T-helper 17 cell (primary cell): ENCODE data around the gene SEC22A. TPM values are rescaled to one million over a fixed set of nuclear protein-coding genes. Genes with fewer than 3 reads are reported as not detected.
A peak's percentile ranks its signal among the peaks of the same experiment; 100 is the strongest.

ENCODE experiments used
- ATAC-seq: fragments of 150-1000 bp; cut with Tn5 transposase; 2 replicates; pipeline ENCODE4 v1.10.0; 2021; ENCODE audit warnings: mild to moderate bottlenecking, moderate library complexity
- DNase-seq, 3 donors: peaks; one replicate each; pipeline versions ENCODE4 v3.0.0 to v3.0.0-alpha.2; 2020 to 2021
- H3K9me3 ChIP-seq: one replicate; pipeline ENCODE4 v1.7.0; 2013; ENCODE audit warnings: low read length, mild to moderate bottlenecking; ENCODE audit not compliant: control insufficient read depth, poor library complexity, severe bottlenecking
- H3K27ac Mint-ChIP-seq: one replicate; pipeline ENCODE4 v1.8.0; 2022; ENCODE audit warnings: mild to moderate bottlenecking, moderate library complexity, mixed read lengths
- H3K27me3 Mint-ChIP-seq: one replicate; pipeline ENCODE4 v1.8.0; 2022; ENCODE audit warnings: mixed read lengths
- H3K36me3 Mint-ChIP-seq: one replicate; pipeline ENCODE4 v1.8.0; 2022; ENCODE audit warnings: low read depth, mixed read lengths
- H3K4me1 Mint-ChIP-seq: one replicate; pipeline ENCODE4 v1.8.0; 2022; ENCODE audit warnings: mild to moderate bottlenecking, mixed read lengths
- H3K4me3 Mint-ChIP-seq: one replicate; pipeline ENCODE4 v1.8.0; 2022; ENCODE audit warnings: mild to moderate bottlenecking, moderate library complexity, mixed read lengths
- total RNA-seq, 4 donors: library from RNA in 2 of 4; stranded (reverse) in 2 of 4; gene quantifications; one replicate each; pipeline ENCODE4 v1.2.3 and lab custom pipeline; 2022 to 2026

The SEC22A gene
- total RNA-seq (10 to 100 TPM; 17.2 to 19.2 TPM), total RNA-seq (lab: John Stamatoyannopoulos, UW) (12.8 to 18.0 reads per million in 2 donors)

- no peaks in the 10 kb centered on the region for H3K9me3 ChIP-seq
- ATAC-seq = peak; percentile 96
- Mint-ChIP-seq H3K36me3 (no peaks in the 10 kb centered on the region), H3K4me3 (peak within 1 kb of the TSS; percentile 86), H3K27ac (peak within 1 kb of the TSS; percentile 96), H3K4me1 (peaks cover 9% of the 10 kb centered on the region), H3K27me3 (no peaks in the 10 kb centered on the region)
- peak; percentile 90 to 95 (median 92) for DNase-seq
These were observed at the start of gene SEC22A for GRCh38 chr3:123201557-123202427. TSS of gene SEC22A (plus strand) at chr3:123201943. CDS start at chr3:123209218, 7,275 bp downstream.

- no peaks in the 10 kb centered on the region for H3K27me3 Mint-ChIP-seq
- H3K4me1 Mint-ChIP-seq = peaks cover 2% of the 10 kb centered on the region
- H3K27ac Mint-ChIP-seq = peak overlapping the region; percentile 66
These were observed 49.1 kb upstream of the SEC22A start for GRCh38 chr3:123152687-123153086.

GRCh38 chr3:123153125-123154019 lies 48.4 kb upstream of the SEC22A start:
- Mint-ChIP-seq H3K36me3 (peaks cover 10% of the 10 kb centered on the region), H3K27ac (peak overlapping the region; percentile 66), H3K27me3 (no peaks in the 10 kb centered on the region), H3K4me3 (no peak overlapping the region), H3K4me1 (peaks cover 5% of the 10 kb centered on the region)
- ATAC-seq = no peak
- no peak for DNase-seq
- no peaks in the 10 kb centered on the region for H3K9me3 ChIP-seq

More at GRCh38 chr3:123152687-123153086, 49.1 kb upstream of the SEC22A start:
- ATAC-seq = no peak
- peaks cover 7% of the 10 kb centered on the region for H3K36me3 Mint-ChIP-seq
- no peaks in the 10 kb centered on the region for H3K9me3 ChIP-seq
- no peak overlapping the region for H3K4me3 Mint-ChIP-seq
- DNase-seq = no peak

GRCh38 chr3:123154020-123154985 lies 47.4 kb upstream of the SEC22A start:
- no peak overlapping the region for H3K4me3 Mint-ChIP-seq
- peaks cover 5% of the 10 kb centered on the region for H3K4me1 Mint-ChIP-seq
- no peaks in the 10 kb centered on the region for H3K27me3 Mint-ChIP-seq
- no peak overlapping the region for H3K27ac Mint-ChIP-seq
- peaks cover 8% of the 10 kb centered on the region for H3K36me3 Mint-ChIP-seq
- no peaks in the 10 kb centered on the region for H3K9me3 ChIP-seq
- DNase-seq (no peak), ATAC-seq (no peak)

GRCh38 chr3:123155471-123156011 lies 46.2 kb upstream of the SEC22A start:
- no peak overlapping the region for H3K4me3 Mint-ChIP-seq
- no peak for ATAC-seq
- peaks cover 5% of the 10 kb centered on the region for H3K4me1 Mint-ChIP-seq
- peaks cover 10% of the 10 kb centered on the region for H3K36me3 Mint-ChIP-seq
- no peak overlapping the region for H3K27ac Mint-ChIP-seq
- no peak for DNase-seq
- H3K9me3 ChIP-seq = no peaks in the 10 kb centered on the region
- H3K27me3 Mint-ChIP-seq = no peaks in the 10 kb centered on the region

GRCh38 chr3:123156276-123156995 lies 45.3 kb upstream of the SEC22A start:
- no peak overlapping the region for H3K27ac Mint-ChIP-seq
- DNase-seq (no peak), ATAC-seq (no peak)
- H3K4me3 Mint-ChIP-seq = no peak overlapping the region
- H3K36me3 Mint-ChIP-seq = peaks cover 10% of the 10 kb centered on the region
- peaks cover 3% of the 10 kb centered on the region for H3K4me1 Mint-ChIP-seq
- no peaks in the 10 kb centered on the region for H3K27me3 Mint-ChIP-seq
- no peaks in the 10 kb centered on the region for H3K9me3 ChIP-seq

GRCh38 chr3:123157209-123157597 lies 44.5 kb upstream of the SEC22A start:
- H3K27ac Mint-ChIP-seq = no peak overlapping the region
- H3K4me1 Mint-ChIP-seq = peaks cover 3% of the 10 kb centered on the region
- no peaks in the 10 kb centered on the region for H3K27me3 Mint-ChIP-seq
- DNase-seq = no peak
- ATAC-seq = no peak
- H3K36me3 Mint-ChIP-seq = peaks cover 10% of the 10 kb centered on the region
- no peaks in the 10 kb centered on the region for H3K9me3 ChIP-seq
- H3K4me3 Mint-ChIP-seq = no peak overlapping the region

GRCh38 chr3:123157598-123158287 lies 44.0 kb upstream of the SEC22A start:
- H3K9me3 ChIP-seq = no peaks in the 10 kb centered on the region
- H3K27ac Mint-ChIP-seq = no peak overlapping the region
- H3K4me3 Mint-ChIP-seq = no peak overlapping the region
- DNase-seq (no peak), ATAC-seq (no peak)
- H3K27me3 Mint-ChIP-seq = no peaks in the 10 kb centered on the region
- peaks cover 12% of the 10 kb centered on the region for H3K36me3 Mint-ChIP-seq
- H3K4me1 Mint-ChIP-seq = peaks cover 3% of the 10 kb centered on the region

GRCh38 chr3:123158330-123158729 lies 43.4 kb upstream of the SEC22A start:
- Mint-ChIP-seq H3K4me1 (peaks cover 3% of the 10 kb centered on the region), H3K27ac (no peak overlapping the region), H3K4me3 (no peak overlapping the region), H3K27me3 (no peaks in the 10 kb centered on the region), H3K36me3 (peaks cover 14% of the 10 kb centered on the region)
- H3K9me3 ChIP-seq = no peaks in the 10 kb centered on the region
- no peak for DNase-seq
- no peak for ATAC-seq

GRCh38 chr3:123158899-123159390 lies 42.8 kb upstream of the SEC22A start:
- no peak for DNase-seq
- H3K36me3 Mint-ChIP-seq = peaks cover 15% of the 10 kb centered on the region
- H3K9me3 ChIP-seq = no peaks in the 10 kb centered on the region
- no peak for ATAC-seq
- peaks cover 3% of the 10 kb centered on the region for H3K4me1 Mint-ChIP-seq
- H3K27me3 Mint-ChIP-seq = no peaks in the 10 kb centered on the region
- no peak overlapping the region for H3K4me3 Mint-ChIP-seq
- no peak overlapping the region for H3K27ac Mint-ChIP-seq

GRCh38 chr3:123159926-123160635 lies 41.7 kb upstream of the SEC22A start:
- H3K4me1 Mint-ChIP-seq = peaks cover 3% of the 10 kb centered on the region
- H3K4me3 Mint-ChIP-seq = no peak overlapping the region
- H3K27me3 Mint-ChIP-seq = no peaks in the 10 kb centered on the region
- DNase-seq = no peak
- no peak for ATAC-seq
- peaks cover 16% of the 10 kb centered on the region for H3K36me3 Mint-ChIP-seq
- no peaks in the 10 kb centered on the region for H3K9me3 ChIP-seq
- no peak overlapping the region for H3K27ac Mint-ChIP-seq
